ENCODE measurements around the gene TAC4.

TAC4 gene

DNA sequence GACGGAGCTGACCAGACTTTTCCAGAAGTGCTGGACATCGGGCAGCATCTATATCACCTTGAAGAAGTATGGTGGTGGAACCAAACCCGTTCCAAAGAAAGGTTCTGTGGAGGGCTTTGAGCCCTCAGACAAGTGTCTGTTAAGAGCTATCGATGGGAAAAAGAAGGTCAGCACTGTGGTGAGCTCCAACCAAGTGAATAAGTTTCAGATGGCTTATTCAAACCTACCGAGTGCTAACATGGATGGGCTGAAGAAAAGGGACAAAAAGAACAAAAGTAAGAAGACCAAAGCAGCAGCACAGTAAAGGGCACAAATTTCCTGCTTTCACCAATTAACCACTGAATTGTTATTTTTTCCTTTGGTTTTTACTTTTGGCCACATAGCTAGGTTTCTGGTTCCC lies 52.5 kb downstream of the TAC4 start:
- no peak for DNase-seq

DNA sequence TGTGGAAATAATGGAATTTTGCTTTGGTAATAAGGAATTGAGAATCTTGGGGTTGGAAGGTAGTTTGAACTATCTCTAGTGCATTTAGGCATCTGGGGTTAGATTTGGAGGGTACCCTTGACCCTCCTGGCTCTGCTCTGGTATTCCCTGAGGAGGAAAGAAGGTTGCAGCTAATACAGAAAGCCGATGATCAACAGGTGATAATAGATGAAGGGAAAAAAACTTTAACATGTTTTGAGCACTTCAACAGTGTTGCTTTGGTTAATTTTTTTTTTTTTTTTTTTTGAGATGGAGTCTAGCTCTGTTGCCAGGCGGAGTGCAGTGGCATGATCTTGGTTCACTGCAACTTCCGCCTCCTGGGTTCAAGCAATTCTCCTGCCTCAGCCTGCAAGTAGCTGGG lies 54.6 kb downstream of the TAC4 start:
- no peak for DNase-seq

DNA sequence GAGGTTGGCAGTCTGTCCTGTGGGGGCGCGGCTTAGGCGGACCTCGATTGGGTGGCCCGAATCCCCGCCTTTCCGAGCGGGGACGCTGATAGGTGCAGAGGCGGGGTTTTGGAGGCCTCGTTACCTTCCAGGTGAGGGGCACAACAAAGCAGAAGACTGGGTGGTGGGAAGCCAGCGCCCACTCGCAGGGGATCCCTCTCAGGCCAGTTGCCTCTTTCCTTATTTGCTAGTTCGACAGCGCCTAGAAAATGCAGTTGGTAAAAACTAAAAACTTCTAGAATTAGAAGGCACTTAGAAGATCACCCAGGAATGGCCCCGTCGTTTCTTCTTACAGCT lies 58.7 kb downstream of the TAC4 start:
- DNase-seq: no peak

DNA sequence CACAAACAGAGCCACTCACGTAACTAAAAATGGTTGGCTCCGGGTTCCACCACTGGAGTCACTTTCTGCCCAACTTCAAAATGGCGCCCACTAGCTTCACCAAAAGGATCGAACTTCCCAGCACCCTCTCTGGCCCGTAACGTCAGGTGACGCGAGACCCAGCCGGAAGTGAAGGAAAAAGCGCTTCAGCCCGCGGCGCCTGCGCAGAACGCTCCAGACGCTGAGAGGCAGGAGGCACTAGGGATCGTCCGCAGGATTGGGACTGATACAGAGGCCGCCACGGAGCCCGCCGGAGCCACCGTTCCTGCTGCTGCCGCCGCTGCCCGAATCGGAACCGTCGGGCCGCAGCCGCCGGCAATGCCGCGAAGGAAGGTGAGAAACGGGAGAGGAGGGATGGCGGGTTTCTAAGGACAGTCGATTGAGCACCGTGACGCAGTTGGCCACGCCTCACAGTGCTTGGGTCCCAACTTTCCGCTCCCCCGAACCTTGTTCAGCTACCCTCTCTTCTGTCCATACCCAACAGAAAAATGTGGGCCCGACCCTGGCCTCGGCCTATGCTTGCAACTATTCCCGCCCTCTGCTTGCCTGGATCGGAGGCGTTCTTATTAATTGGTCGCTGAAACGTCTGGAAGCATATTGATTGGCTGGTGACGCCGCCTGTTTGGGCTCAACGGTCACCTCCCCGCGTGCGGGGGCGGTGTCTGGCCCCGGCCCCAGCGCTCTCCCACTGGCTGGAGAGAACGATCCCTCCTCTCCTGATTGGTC lies 59.2 kb downstream of the TAC4 start, which contains the start of gene KAT7:
Gene KAT7 (plus strand): TSS at position 204 of the 765 bp plus-strand sequence. CDS start 154 bp downstream, at position 358.
- peak; percentile 98 for DNase-seq

Measured in NCI-H446 treated with DMSO at 0.1 percent for 48 hours (cell line).